PC-9 (cell line): Measurements from ENCODE around the gene TMCC1. TPM values are rescaled to one million over a fixed set of nuclear protein-coding genes. Genes with fewer than 3 reads are reported as not detected.
"Not testable (repeated sequence)": the region's sequence is repeated elsewhere in the genome, so short reads cannot be mapped to it uniquely, and the experiment has no call there.

Source experiments
- BruUV-seq: library from RNA; stranded (reverse); fragments of 400-500 nt; replicated peaks from 2 replicates; lab custom pipeline; 2021; lab: Mats Ljungman, UMichigan
- CTCF ChIA-PET: fragments of 300-600 bp; sonication (Branson Sonifier 250); formaldehyde crosslinking; loops from one replicate; lab custom pipeline; 2022; ENCODE audit warnings: antibody characterized with exemption; lab: Charles Lee
- POLR2A ChIA-PET: fragments of 300-600 bp; sonication (Branson Sonifier 250); formaldehyde crosslinking; loops from one replicate; lab custom pipeline; 2022; ENCODE audit warnings: antibody characterized with exemption; ENCODE audit not compliant: unreplicated experiment; lab: Charles Lee
- DNase-seq, 2 experiments: peaks; one replicate each; pipeline versions ENCODE4 v3.0.0 to v3.0.0-alpha.2; 2015 to 2022; ENCODE audit warnings: mixed read lengths in 1 of 2
- H2AFZ ChIP-seq: fragments of 200-600 bp; sonication (generic); 2 replicates; pipeline ENCODE4 v1.8.1; 2017; ENCODE audit warnings: antibody characterized with exemption
- H3F3A ChIP-seq: fragments of 200-600 bp; sonication (generic); 2 replicates; pipeline ENCODE4 v1.8.1; 2017; ENCODE audit warnings: antibody characterized with exemption, mild to moderate bottlenecking, low read depth; ENCODE audit not compliant: insufficient read depth
- H3K27ac ChIP-seq: fragments of 200-600 bp; sonication (generic); 2 replicates; pipeline ENCODE4 v1.6.1; 2016; ENCODE audit warnings: mixed run types
- H3K27me3 ChIP-seq: fragments of 200-600 bp; sonication (generic); 2 replicates; pipeline ENCODE4 v1.6.1; 2016; ENCODE audit warnings: low read depth, mixed run types; ENCODE audit not compliant: insufficient read depth
- H3K36me3 ChIP-seq: fragments of 200-600 bp; sonication (generic); 2 replicates; pipeline ENCODE4 v1.6.1; 2016; ENCODE audit warnings: low read depth, mixed run types
- H3K4me1 ChIP-seq: fragments of 200-600 bp; sonication (generic); replicated peaks from 2 replicates; pipeline ENCODE4 v1.6.1; 2016; ENCODE audit warnings: mixed run types; ENCODE audit not compliant: insufficient read depth
- H3K4me2 ChIP-seq: fragments of 200-600 bp; sonication (generic); 2 replicates; pipeline ENCODE4 v1.6.1; 2017; ENCODE audit warnings: mixed run types
- H3K4me3 ChIP-seq: fragments of 200-600 bp; sonication (generic); 2 replicates; pipeline ENCODE4 v1.6.1; 2016; ENCODE audit warnings: mixed run types
- H3K79me2 ChIP-seq: fragments of 200-600 bp; sonication (generic); 2 replicates; pipeline ENCODE4 v1.6.1; 2017; ENCODE audit warnings: low read depth, mixed run types
- H3K9me2 ChIP-seq: fragments of 200-600 bp; sonication (generic); 2 replicates; pipeline ENCODE4 v1.8.1; 2017; ENCODE audit warnings: mild to moderate bottlenecking; ENCODE audit not compliant: insufficient read depth
- H3K9me3 ChIP-seq: fragments of 200-600 bp; sonication (generic); 2 replicates; pipeline ENCODE4 v1.8.1; 2016; ENCODE audit warnings: low read depth; ENCODE audit not compliant: insufficient read depth
- H4K20me1 ChIP-seq: fragments of 200-600 bp; sonication (generic); 2 replicates; pipeline ENCODE4 v1.8.1; 2017; ENCODE audit not compliant: insufficient read depth
- CTCF ChIP-seq: fragments of 200-600 bp; sonication (generic); conservative IDR thresholded peaks from 2 replicates; pipeline ENCODE4 v1.6.1; 2017; ENCODE audit warnings: mixed run types, antibody characterized with exemption, mild to moderate bottlenecking, moderate library complexity
- EZH2 ChIP-seq: fragments of 200-600 bp; sonication (generic); IDR thresholded peaks from 2 replicates; pipeline ENCODE4 v1.8.0; 2017; ENCODE audit warnings: antibody characterized with exemption, low read depth
- intact Hi-C: fragments of 100-400 bp; cut with micrococcal nuclease; formaldehyde crosslinking; loops from one replicate; pipeline ENCODE4 v1.10.0; 2022; ENCODE audit not compliant: unreplicated experiment
- total RNA-seq: library from RNA; stranded (reverse); gene quantifications from 2 replicates; pipeline ENCODE4 v1.2.3, GENCODE V29; 2021

TMCC1 gene
- total RNA-seq, 1 experiment from 2014 or later = 41.4 TPM

GRCh38 chr3:129684270-129684669 lies 209.2 kb downstream of the TMCC1 start:
- intact Hi-C loops = no loop called here
- TF ChIP-seq EZH2 = no peak
- no peak for TF ChIP-seq CTCF
- no peaks in the 10 kb centered on the region for H3K9me2 ChIP-seq
- ChIA-PET POLR2A (no interaction called here), CTCF (no interaction called here)
- H3K27me3 ChIP-seq = no peaks in the 10 kb centered on the region
- peaks cover 93% of the 10 kb centered on the region for H3K79me2 ChIP-seq
- H4K20me1 ChIP-seq = no peaks in the 10 kb centered on the region
- peaks cover 19% of the 10 kb centered on the region; the same call in 1 of the 2 replicates for H3F3A ChIP-seq
- no peak overlapping the region for H3K27ac ChIP-seq
- H3K4me1 ChIP-seq = peaks cover 30% of the 10 kb centered on the region
- H3K4me3 ChIP-seq = no peak overlapping the region
- no peak overlapping the region for H3K4me2 ChIP-seq
- BruUV-seq = no TSS peak
- 0 out of 2 replicates have a peak, but pooled peaks cover 8% of the 10 kb centered on the region for H3K36me3 ChIP-seq
- no peak for DNase-seq
- peaks cover 4% of the 10 kb centered on the region for H3K9me3 ChIP-seq
- H2AFZ ChIP-seq = no peak overlapping the region

GRCh38 chr3:129683201-129683600 lies 210.3 kb downstream of the TMCC1 start:
- intact Hi-C loops = no loop called here
- Histone ChIP-seq H3K79me2 (peaks cover 92% of the 10 kb centered on the region), H3F3A (peaks cover 19% of the 10 kb centered on the region; the same call in 1 of the 2 replicates), H3K9me2 (no peaks in the 10 kb centered on the region), H3K27me3 (no peaks in the 10 kb centered on the region), H3K4me3 (no peak overlapping the region), H4K20me1 (no peaks in the 10 kb centered on the region), H3K27ac (no peak overlapping the region), H3K36me3 (0 out of 2 replicates have a peak, but pooled peaks cover 8% of the 10 kb centered on the region), H3K9me3 (peaks cover 4% of the 10 kb centered on the region), H3K4me1 (peaks cover 19% of the 10 kb centered on the region), H2AFZ (no peak overlapping the region), H3K4me2 (no peak overlapping the region)
- no TSS peak for BruUV-seq
- DNase-seq = no peak
- CTCF ChIA-PET = no interaction called here
- TF ChIP-seq EZH2 = no peak
- TF ChIP-seq CTCF = no peak
- POLR2A ChIA-PET = no interaction called here

- CTCF ChIA-PET = interaction anchor here (0.7 kb wide), 2 partner anchors 13 to 129 kb away, joined by 4 to 5 read pairs; no protein-coding TSS in a partner anchor
- Histone ChIP-seq H4K20me1 (no peaks in the 10 kb centered on the region), H3F3A (peaks cover 38% of the 10 kb centered on the region), H3K4me3 (no peak overlapping the region), H3K9me3 (peaks cover 4% of the 10 kb centered on the region; the same call in 1 of the 2 replicates), H2AFZ (no peak overlapping the region), H3K79me2 (peaks cover 86% of the 10 kb centered on the region), H3K9me2 (no peaks in the 10 kb centered on the region), H3K27ac (0 out of 2 replicates have a peak overlapping the region, but pooled peaks have one; percentile 12), H3K4me1 (peaks cover 30% of the 10 kb centered on the region), H3K27me3 (no peaks in the 10 kb centered on the region), H3K36me3 (peaks cover 9% of the 10 kb centered on the region; the same call in 1 of the 2 replicates), H3K4me2 (no peak overlapping the region)
- DNase-seq = no peak
- no peak for TF ChIP-seq CTCF
- TF ChIP-seq EZH2 = no peak
- no TSS peak for BruUV-seq
- POLR2A ChIA-PET = no interaction called here
- intact Hi-C loops = loop anchor here (2.0 kb wide), 1 partner anchor 14 kb away; no protein-coding TSS in a partner anchor
These were observed 216.5 kb downstream of the TMCC1 start for GRCh38 chr3:129676985-129677384.

- H3K4me1 ChIP-seq = peaks cover 30% of the 10 kb centered on the region
- H4K20me1 ChIP-seq, H3K4me3 ChIP-seq, DNase-seq, BruUV-seq, H3K9me3 ChIP-seq, POLR2A ChIA-PET, H3K9me2 ChIP-seq, H3K27me3 ChIP-seq, H2AFZ ChIP-seq: not testable (repeated sequence)
- peaks cover 34% of the 10 kb centered on the region for H3F3A ChIP-seq
- peaks cover 28% of the 10 kb centered on the region for H3K36me3 ChIP-seq
- H3K27ac ChIP-seq = peak overlapping the region; percentile 77
- H3K79me2 ChIP-seq = peaks cover 91% of the 10 kb centered on the region
- CTCF ChIA-PET = interaction anchor here (0.6 kb wide), 1 partner anchor 11 kb away, joined by 3 read pairs; no protein-coding TSS in a partner anchor
- intact Hi-C loops = loop anchor here (2.0 kb wide), 1 partner anchor 14 kb away; no protein-coding TSS in a partner anchor
- H3K4me2 ChIP-seq = peak overlapping the region; percentile 41
These were observed 218.8 kb downstream of the TMCC1 start for GRCh38 chr3:129674798-129675123.
